Measurements from ENCODE around the gene SUSD1.
A peak's percentile ranks its signal among the peaks of the same experiment; 100 is the strongest.

SUSD1 gene

DNA sequence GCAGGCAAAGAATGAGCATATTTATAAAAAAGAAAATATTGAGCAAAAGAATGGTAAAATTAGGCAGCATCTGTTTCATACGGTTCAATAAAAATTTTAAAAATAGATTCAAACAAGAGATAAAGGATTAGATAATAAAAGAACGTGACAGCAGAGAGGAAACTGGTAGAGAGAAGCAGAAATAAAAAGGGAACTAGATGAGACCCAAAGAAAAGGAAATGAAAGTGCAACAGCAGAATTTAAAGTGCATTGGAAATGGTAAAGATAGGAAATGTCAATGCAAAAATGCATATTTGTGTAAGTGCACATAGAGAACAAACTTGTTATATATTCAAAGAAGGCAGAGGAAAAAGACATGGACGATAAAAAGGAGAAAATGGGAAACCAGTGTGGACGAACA is 70.2 kb downstream of the SUSD1 start:
- Histone ChIP-seq H2BK5ac (ENCODE audit: low read length) (no peak overlapping the region), H4K5ac (ENCODE audit: low read length) (no peak overlapping the region), H3K4me2 (ENCODE audit: low read length) (no peak overlapping the region), H4K8ac (ENCODE audit: low read depth, low read length) (no peak overlapping the region), H3K36me3 (ENCODE audit: control insufficient read depth, insufficient read depth, low read length) (no peaks in the 10 kb centered on the region), H2AK5ac (ENCODE audit: low read length) (no peak overlapping the region), H3K79me1 (ENCODE audit: low read length) (no peaks in the 10 kb centered on the region), H3K4me3 (ENCODE audit: low read length) (no peak overlapping the region), H3K4ac (ENCODE audit: low read depth, low read length) (no peak overlapping the region), H2BK120ac (ENCODE audit: low read depth, low read length) (no peak overlapping the region), H3K56ac (ENCODE audit: low read length) (no peak overlapping the region), H3K79me2 (ENCODE audit: control insufficient read depth, insufficient read depth, low read length) (no peaks in the 10 kb centered on the region), H3K27ac (ENCODE audit: low read depth, low read length) (no peak overlapping the region), H3K4me1 (ENCODE audit: control insufficient read depth, low read depth, low read length) (no peaks in the 10 kb centered on the region), H3K9ac (ENCODE audit: low read length) (no peak overlapping the region), H3K18ac (ENCODE audit: low read length) (no peak overlapping the region), H2BK15ac (replicated peaks; ENCODE audit: low read depth) (no peak overlapping the region), H3K27me3 (ENCODE audit: insufficient read depth, low read length, poor library complexity) (no peaks in the 10 kb centered on the region), H3K23ac (ENCODE audit: low read length) (no peak overlapping the region)
- DNase-seq, result no peak
- no CpG with 5 or more reads among the region's 4 CpGs for WGBS (ENCODE audit: extremely low coverage, insufficient coverage, low lambda C conversion rate)

DNA sequence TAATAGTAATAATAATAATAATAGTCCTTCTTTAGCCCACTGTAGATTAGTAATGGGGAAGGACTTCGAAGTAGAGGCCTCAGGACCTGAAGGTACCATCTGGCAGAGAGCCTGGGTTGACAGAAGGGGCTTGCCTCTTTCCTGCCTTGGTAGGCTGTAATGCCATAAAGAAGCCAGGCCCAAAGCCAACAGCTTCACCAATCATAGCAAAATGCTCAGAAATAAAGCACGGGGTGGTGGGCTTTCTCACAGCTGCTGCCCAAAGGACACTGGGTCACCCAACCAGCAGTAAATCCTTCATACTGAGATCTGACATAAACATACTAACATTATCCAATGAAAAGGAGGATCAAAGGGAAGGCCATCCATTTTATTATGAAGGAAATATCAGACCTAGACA is 70.7 kb downstream of the SUSD1 start:
- H3K27ac ChIP-seq (ENCODE audit: low read depth, low read length), result no peak overlapping the region
- H3K4me2 ChIP-seq (ENCODE audit: low read length), result no peak overlapping the region
- no peak overlapping the region for H3K4me3 ChIP-seq (ENCODE audit: low read length)
- H3K23ac ChIP-seq (ENCODE audit: low read length), result no peak overlapping the region
- H3K36me3 ChIP-seq (ENCODE audit: control insufficient read depth, insufficient read depth, low read length), result no peaks in the 10 kb centered on the region
- H3K27me3 ChIP-seq (ENCODE audit: insufficient read depth, low read length, poor library complexity), result no peaks in the 10 kb centered on the region
- H3K79me2 ChIP-seq (ENCODE audit: control insufficient read depth, insufficient read depth, low read length), result no peaks in the 10 kb centered on the region
- H2BK120ac ChIP-seq (ENCODE audit: low read depth, low read length), result no peak overlapping the region
- no peak overlapping the region for H3K4ac ChIP-seq (ENCODE audit: low read depth, low read length)
- no peaks in the 10 kb centered on the region for H3K79me1 ChIP-seq (ENCODE audit: low read length)
- no peak overlapping the region for H2BK5ac ChIP-seq (ENCODE audit: low read length)
- no peak overlapping the region for H3K9ac ChIP-seq (ENCODE audit: low read length)
- H4K8ac ChIP-seq (ENCODE audit: low read depth, low read length), result no peak overlapping the region
- no peaks in the 10 kb centered on the region for H3K4me1 ChIP-seq (ENCODE audit: control insufficient read depth, low read depth, low read length)
- WGBS (ENCODE audit: extremely low coverage, insufficient coverage, low lambda C conversion rate), result no CpG with 5 or more reads among the region's 2 CpGs
- H3K18ac ChIP-seq (ENCODE audit: low read length), result no peak overlapping the region
- H3K56ac ChIP-seq (ENCODE audit: low read length), result no peak overlapping the region
- no peak for DNase-seq
- no peak overlapping the region for H2AK5ac ChIP-seq (ENCODE audit: low read length)
- no peak overlapping the region for H4K5ac ChIP-seq (ENCODE audit: low read length)
- H2BK15ac ChIP-seq (replicated peaks; ENCODE audit: low read depth), result no peak overlapping the region

DNA sequence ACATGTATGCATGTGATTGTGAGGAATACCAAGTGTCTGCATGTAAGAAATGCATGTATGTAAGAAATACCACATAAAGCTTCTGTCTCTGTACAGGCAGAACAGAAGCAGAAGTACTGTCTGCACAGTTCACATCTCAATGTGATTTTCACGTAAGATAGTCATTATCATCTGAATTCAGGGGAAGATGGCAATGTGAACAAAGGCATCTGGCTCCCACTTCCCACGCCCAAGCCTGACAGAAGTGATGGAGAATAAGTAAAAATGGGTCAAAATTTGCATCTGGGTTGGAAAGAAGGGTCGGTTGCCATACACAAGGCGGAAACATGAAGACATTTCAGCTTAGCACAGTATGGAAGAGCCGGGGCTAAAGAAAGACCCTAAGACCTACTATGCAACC is 71.7 kb downstream of the SUSD1 start:
- H3K56ac ChIP-seq (ENCODE audit: low read length), result no peak overlapping the region
- H2AK5ac ChIP-seq (ENCODE audit: low read length), result no peak overlapping the region

DNA sequence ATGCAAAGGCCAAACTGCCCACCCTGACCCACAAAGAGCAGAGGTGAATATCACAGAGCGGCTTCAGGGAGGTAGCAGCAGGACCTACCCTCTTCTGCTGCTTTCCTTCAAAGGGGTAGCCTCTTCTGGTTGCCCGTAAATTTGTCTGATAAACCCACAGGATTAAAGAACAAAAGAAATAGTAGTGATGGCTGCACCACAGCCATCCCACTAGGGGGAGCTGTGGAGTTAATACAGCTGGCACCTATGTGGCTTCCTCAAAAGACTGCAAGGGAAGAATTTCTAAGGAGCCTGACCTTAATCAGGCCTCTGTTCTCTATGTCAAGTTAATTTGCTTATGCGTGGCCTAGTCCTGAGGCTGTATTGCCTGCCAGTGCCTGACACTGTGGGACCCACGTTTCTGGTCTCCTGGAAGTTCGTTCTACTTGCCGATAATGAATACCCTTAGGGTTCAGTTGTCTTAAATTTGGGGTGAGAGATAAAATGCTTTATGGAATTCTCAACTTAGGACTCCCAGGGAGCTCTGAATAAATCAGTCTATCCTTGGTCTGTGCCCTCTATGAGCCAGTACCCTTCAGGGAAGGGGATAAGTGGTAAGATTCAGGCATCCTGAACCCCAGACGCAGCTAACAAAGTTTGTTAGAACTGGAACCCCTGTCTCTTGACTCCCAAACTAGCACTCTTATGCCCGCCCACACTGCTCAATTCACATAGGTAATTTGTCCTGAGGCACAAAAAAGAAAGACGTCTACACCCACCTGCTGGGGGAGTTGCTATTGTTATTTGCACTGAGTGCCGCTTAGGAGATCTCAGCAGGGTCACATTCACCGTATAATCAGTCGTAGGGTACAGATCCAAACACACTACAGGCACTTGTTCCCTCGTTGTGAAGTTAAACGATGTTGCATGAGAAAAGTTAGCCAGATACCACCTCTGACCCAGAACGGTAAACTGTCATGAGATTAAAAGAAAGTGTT is 77.1 kb downstream of the SUSD1 start:
- Histone ChIP-seq H2BK15ac (replicated peaks; ENCODE audit: low read depth) (no peak overlapping the region), H3K4ac (ENCODE audit: low read depth, low read length) (no peak overlapping the region), H3K4me3 (ENCODE audit: low read length) (no peak overlapping the region), H3K27ac (ENCODE audit: low read depth, low read length) (peak overlapping the region; percentile 52), H3K4me1 (ENCODE audit: control insufficient read depth, low read depth, low read length) (no peaks in the 10 kb centered on the region), H3K79me1 (ENCODE audit: low read length) (no peaks in the 10 kb centered on the region), H3K36me3 (ENCODE audit: control insufficient read depth, insufficient read depth, low read length) (no peaks in the 10 kb centered on the region), H3K79me2 (ENCODE audit: control insufficient read depth, insufficient read depth, low read length) (no peaks in the 10 kb centered on the region), H3K56ac (ENCODE audit: low read length) (no peak overlapping the region), H4K8ac (ENCODE audit: low read depth, low read length) (no peak overlapping the region), H3K18ac (ENCODE audit: low read length) (no peak overlapping the region), H2AK5ac (ENCODE audit: low read length) (no peak overlapping the region), H2BK5ac (ENCODE audit: low read length) (no peak overlapping the region), H4K5ac (ENCODE audit: low read length) (no peak overlapping the region), H3K23ac (ENCODE audit: low read length) (no peak overlapping the region), H3K27me3 (ENCODE audit: insufficient read depth, low read length, poor library complexity) (no peaks in the 10 kb centered on the region), H3K9ac (ENCODE audit: low read length) (no peak overlapping the region), H2BK120ac (ENCODE audit: low read depth, low read length) (no peak overlapping the region), H3K4me2 (ENCODE audit: low read length) (no peak overlapping the region)
- DNase-seq, result peak; percentile 92
- no CpG with 5 or more reads among the region's 15 CpGs for WGBS (ENCODE audit: extremely low coverage, insufficient coverage, low lambda C conversion rate)

More for the DNA sequence above, 71.7 kb downstream of the SUSD1 start:
- Histone ChIP-seq H4K5ac (ENCODE audit: low read length) (no peak overlapping the region), H3K27ac (ENCODE audit: low read depth, low read length) (no peak overlapping the region), H3K4me2 (ENCODE audit: low read length) (no peak overlapping the region), H3K36me3 (ENCODE audit: control insufficient read depth, insufficient read depth, low read length) (no peaks in the 10 kb centered on the region), H3K4me1 (ENCODE audit: control insufficient read depth, low read depth, low read length) (no peaks in the 10 kb centered on the region), H2BK5ac (ENCODE audit: low read length) (no peak overlapping the region), H3K4me3 (ENCODE audit: low read length) (no peak overlapping the region), H3K18ac (ENCODE audit: low read length) (no peak overlapping the region), H3K79me2 (ENCODE audit: control insufficient read depth, insufficient read depth, low read length) (no peaks in the 10 kb centered on the region), H3K27me3 (ENCODE audit: insufficient read depth, low read length, poor library complexity) (no peaks in the 10 kb centered on the region), H3K9ac (ENCODE audit: low read length) (no peak overlapping the region), H4K8ac (ENCODE audit: low read depth, low read length) (no peak overlapping the region), H2BK15ac (replicated peaks; ENCODE audit: low read depth) (no peak overlapping the region), H3K23ac (ENCODE audit: low read length) (no peak overlapping the region), H2BK120ac (ENCODE audit: low read depth, low read length) (no peak overlapping the region), H3K79me1 (ENCODE audit: low read length) (no peaks in the 10 kb centered on the region), H3K4ac (ENCODE audit: low read depth, low read length) (no peak overlapping the region)
- DNase-seq, result no peak
- WGBS (ENCODE audit: extremely low coverage, insufficient coverage, low lambda C conversion rate), result no CpG with 5 or more reads among the region's 5 CpGs

DNA sequence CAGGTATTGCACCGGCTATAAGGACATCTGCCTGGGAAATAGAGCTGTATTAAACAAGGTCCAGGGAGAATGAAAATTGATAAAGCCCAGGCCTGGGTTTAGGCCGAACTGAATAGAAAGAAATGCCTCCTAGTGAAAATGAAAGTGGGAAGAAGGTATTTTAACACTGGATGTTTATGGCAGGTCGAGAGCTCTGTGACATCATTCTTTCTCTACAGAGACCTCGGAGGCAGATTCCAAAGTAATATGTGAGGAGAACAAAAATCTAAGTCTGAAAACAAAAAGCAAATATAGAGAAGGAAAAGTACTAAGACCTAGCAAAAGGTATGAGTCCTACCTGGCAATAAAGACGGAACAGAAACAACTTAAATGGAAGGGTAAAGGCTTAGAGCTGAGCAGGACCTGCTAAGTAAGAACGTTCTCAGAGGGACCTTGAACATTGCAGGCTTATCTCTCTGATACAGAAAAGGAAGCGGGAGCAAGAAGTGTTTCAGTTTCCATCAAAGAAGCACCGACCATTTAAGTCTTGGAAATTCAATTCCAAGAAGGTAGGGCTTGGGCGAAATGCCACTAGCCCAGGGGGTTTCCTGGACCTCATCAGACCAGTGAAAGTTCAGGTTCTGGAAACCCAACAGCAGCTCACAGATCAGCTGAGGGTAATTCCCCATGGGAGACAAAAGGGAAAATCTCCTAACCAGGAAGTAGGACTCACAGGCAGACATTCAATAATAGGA is 80.0 kb downstream of the SUSD1 start:
- Histone ChIP-seq H3K4me3 (ENCODE audit: low read length) (no peak overlapping the region), H3K23ac (ENCODE audit: low read length) (no peak overlapping the region), H3K79me1 (ENCODE audit: low read length) (no peaks in the 10 kb centered on the region), H2BK5ac (ENCODE audit: low read length) (no peak overlapping the region), H3K79me2 (ENCODE audit: control insufficient read depth, insufficient read depth, low read length) (no peaks in the 10 kb centered on the region), H3K9ac (ENCODE audit: low read length) (no peak overlapping the region), H3K4me1 (ENCODE audit: control insufficient read depth, low read depth, low read length) (no peaks in the 10 kb centered on the region), H2AK5ac (ENCODE audit: low read length) (no peak overlapping the region), H2BK15ac (replicated peaks; ENCODE audit: low read depth) (no peak overlapping the region), H3K27ac (ENCODE audit: low read depth, low read length) (no peak overlapping the region), H3K4me2 (ENCODE audit: low read length) (no peak overlapping the region), H3K36me3 (ENCODE audit: control insufficient read depth, insufficient read depth, low read length) (no peaks in the 10 kb centered on the region), H3K27me3 (ENCODE audit: insufficient read depth, low read length, poor library complexity) (no peaks in the 10 kb centered on the region), H4K8ac (ENCODE audit: low read depth, low read length) (no peak overlapping the region), H3K56ac (ENCODE audit: low read length) (no peak overlapping the region), H2BK120ac (ENCODE audit: low read depth, low read length) (no peak overlapping the region), H3K18ac (ENCODE audit: low read length) (no peak overlapping the region), H3K4ac (ENCODE audit: low read depth, low read length) (no peak overlapping the region), H4K5ac (ENCODE audit: low read length) (no peak overlapping the region)
- no peak for DNase-seq
- no CpG with 5 or more reads among the region's 9 CpGs for WGBS (ENCODE audit: extremely low coverage, insufficient coverage, low lambda C conversion rate)

All from mesendoderm (in vitro differentiated cells).